GM12891 (cell line): ENCODE data around the gene SLC26A1.

Experiments
- DNase-seq: peaks from one replicate; pipeline ENCODE4 v3.0.0; 2011; ENCODE audit warnings: low spot score; ENCODE audit not compliant: insufficient read length
- FAIRE-seq: peaks from 2 replicates; lab custom pipeline; 2011; peaks lifted over from hg19 to GRCh38; lab: Jason Lieb, UNC
- PAX5 ChIP-seq: IDR thresholded peaks from 2 replicates; pipeline ENCODE4 v1.6.1; 2011; ENCODE audit warnings: low read length, moderate library complexity, mild to moderate bottlenecking; ENCODE audit not compliant: insufficient read depth, severe bottlenecking
- POLR2A ChIP-seq: IDR thresholded peaks from 2 replicates; pipeline ENCODE4 v1.6.1; 2011; ENCODE audit warnings: low read depth, low read length, control low read depth
- POLR2AphosphoS5 ChIP-seq: IDR thresholded peaks from 2 replicates; pipeline ENCODE4 v1.6.1; 2011; ENCODE audit warnings: low read depth, low read length, control low read depth
- POU2F2 ChIP-seq: IDR thresholded peaks from 2 replicates; pipeline ENCODE4 v1.6.1; 2011; ENCODE audit warnings: low read depth, mild to moderate bottlenecking, control low read depth, low read length, moderate library complexity
- SPI1 ChIP-seq: IDR thresholded peaks from 2 replicates; pipeline ENCODE4 v1.6.1; 2011; ENCODE audit warnings: low read depth, low read length, control low read depth
- TAF1 ChIP-seq: IDR thresholded peaks from 2 replicates; pipeline ENCODE4 v1.6.1; 2011; ENCODE audit warnings: low read depth, low read length, control low read depth

Gene SLC26A1

GRCh38 chr4:1036976-1037810 is 44.0 kb upstream of the SLC26A1 start:
- FAIRE-seq (no peak), DNase-seq (no peak)
- TF ChIP-seq POLR2AphosphoS5 (no peak), TAF1 (no peak), PAX5 (no peak), POLR2A (no peak), POU2F2 (no peak), SPI1 (no peak)

GRCh38 chr4:1036095-1036494 is 42.9 kb upstream of the SLC26A1 start:
- FAIRE-seq (no peak), DNase-seq (no peak)
- TF ChIP-seq POLR2AphosphoS5 = no peak
- TF ChIP-seq PAX5 = no peak
- TF ChIP-seq TAF1 = no peak
- TF ChIP-seq POU2F2 = no peak
- no peak for TF ChIP-seq POLR2A
- TF ChIP-seq SPI1 = no peak

- TF ChIP-seq SPI1 (no peak), POU2F2 (no peak), POLR2AphosphoS5 (no peak), POLR2A (no peak), TAF1 (no peak), PAX5 (no peak)
Measured at GRCh38 chr4:1035510-1035909, 42.3 kb upstream of the SLC26A1 start.

GRCh38 chr4:1033840-1034551 is 40.8 kb upstream of the SLC26A1 start:
- no peak for TF ChIP-seq SPI1
- no peak for TF ChIP-seq TAF1
- TF ChIP-seq POU2F2 = no peak
- TF ChIP-seq POLR2A = no peak
- TF ChIP-seq PAX5 = no peak
- DNase-seq (no peak), FAIRE-seq (no peak)

More at GRCh38 chr4:1035510-1035909, 42.3 kb upstream of the SLC26A1 start:
- DNase-seq = no peak
- FAIRE-seq = no peak

GRCh38 chr4:1032861-1033260 is 39.7 kb upstream of the SLC26A1 start:
- FAIRE-seq (no peak), DNase-seq (no peak)
- no peak for TF ChIP-seq POLR2AphosphoS5
- TF ChIP-seq PAX5 = no peak
- no peak for TF ChIP-seq POU2F2
- TF ChIP-seq SPI1 = no peak

GRCh38 chr4:1031956-1032795 is 39.0 kb upstream of the SLC26A1 start:
- TF ChIP-seq PAX5 = no peak
- TF ChIP-seq TAF1 = no peak
- no peak for TF ChIP-seq POLR2A
- no peak for TF ChIP-seq POLR2AphosphoS5
- no peak for TF ChIP-seq SPI1
- no peak for TF ChIP-seq POU2F2
- no peak for DNase-seq
- no peak for FAIRE-seq

GRCh38 chr4:1031346-1031745 is 38.1 kb upstream of the SLC26A1 start:
- TF ChIP-seq TAF1 (no peak), POLR2AphosphoS5 (no peak), SPI1 (no peak), POU2F2 (no peak), PAX5 (no peak), POLR2A (no peak)
- DNase-seq (no peak), FAIRE-seq (no peak)

GRCh38 chr4:1030559-1030958 is 37.4 kb upstream of the SLC26A1 start:
- DNase-seq = no peak
- TF ChIP-seq PAX5 = no peak

GRCh38 chr4:1030031-1030430 is 36.8 kb upstream of the SLC26A1 start:
- FAIRE-seq = no peak
- no peak for TF ChIP-seq POLR2AphosphoS5
- no peak for TF ChIP-seq SPI1
- no peak for TF ChIP-seq TAF1
- no peak for TF ChIP-seq POU2F2
- no peak for TF ChIP-seq PAX5
- no peak for TF ChIP-seq POLR2A
- no peak for DNase-seq

More at GRCh38 chr4:1030559-1030958, 37.4 kb upstream of the SLC26A1 start:
- no peak for FAIRE-seq
